GM19023 (cell line): ENCODE results near the gene HES3.

ENCODE experiments used
- ATAC-seq: cut with Tn5 transposase; IDR thresholded peaks from one replicate; pipeline ENCODE4 v1.9.1; 2021; ENCODE audit warnings: mild to moderate bottlenecking, moderate library complexity; ENCODE audit not compliant: unreplicated experiment

HES3 gene

GRCh38 chr1:6243993-6244392, at the start of gene HES3:
Gene HES3 (plus strand): TSS chr1:6244179. CDS start chr1:6244366, 187 bp downstream.
- no peak for ATAC-seq

GRCh38 chr1:6197746-6198427, 46.1 kb upstream of the HES3 start:
- ATAC-seq = no peak

- peak; percentile 18 for ATAC-seq
Observed at GRCh38 chr1:6198646-6199297, 45.2 kb upstream of the HES3 start.

DNA sequence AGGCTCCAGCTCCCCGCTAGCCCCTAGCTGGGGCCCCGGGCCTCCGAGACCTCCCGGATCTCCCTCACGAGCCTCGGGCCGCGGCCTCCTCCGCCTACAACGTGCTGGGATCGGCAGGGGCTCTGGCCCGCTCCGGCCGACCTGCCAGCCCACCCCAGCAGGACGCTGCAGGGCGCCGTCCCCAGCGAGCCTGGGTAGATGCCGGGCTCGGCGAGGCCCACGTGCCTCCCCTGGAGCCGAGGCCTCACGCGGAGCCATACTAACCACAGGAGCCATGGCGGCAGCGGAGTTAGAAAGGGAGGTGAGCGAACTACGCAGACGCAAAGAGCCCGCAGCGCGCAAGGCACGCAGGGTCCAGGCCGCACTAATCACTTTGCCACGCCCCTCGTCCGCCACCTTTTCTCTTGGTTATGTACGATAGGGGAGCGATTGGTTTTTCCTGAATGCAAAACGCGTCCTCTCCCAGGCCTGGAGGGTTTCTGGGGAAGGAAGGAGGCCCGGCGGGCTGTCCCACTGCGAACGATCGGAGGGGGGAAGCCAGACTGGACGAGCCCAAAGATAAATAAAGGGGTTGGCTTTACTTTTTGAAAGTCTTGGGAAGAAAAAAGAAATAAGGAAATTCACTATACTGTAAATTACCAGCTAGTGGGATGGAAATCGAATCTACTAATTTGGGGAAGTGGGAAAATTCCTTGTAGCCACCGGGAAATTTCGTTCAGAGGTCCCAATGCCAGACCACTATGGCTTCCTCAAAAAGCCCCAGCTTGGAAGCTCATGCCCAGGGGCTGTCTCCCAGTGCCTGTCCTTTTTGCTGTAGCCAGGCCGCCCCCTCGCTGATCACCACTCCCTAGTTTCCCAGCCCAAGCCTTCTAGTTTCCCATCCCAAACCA, 44.4 kb upstream of the HES3 start, which contains the start of gene RPL22:
TSS of gene RPL22 (minus strand) at position 298 of the 890 bp plus-strand sequence. CDS start at position 276, 22 bp downstream.
- peak; percentile 95 for ATAC-seq

DNA sequence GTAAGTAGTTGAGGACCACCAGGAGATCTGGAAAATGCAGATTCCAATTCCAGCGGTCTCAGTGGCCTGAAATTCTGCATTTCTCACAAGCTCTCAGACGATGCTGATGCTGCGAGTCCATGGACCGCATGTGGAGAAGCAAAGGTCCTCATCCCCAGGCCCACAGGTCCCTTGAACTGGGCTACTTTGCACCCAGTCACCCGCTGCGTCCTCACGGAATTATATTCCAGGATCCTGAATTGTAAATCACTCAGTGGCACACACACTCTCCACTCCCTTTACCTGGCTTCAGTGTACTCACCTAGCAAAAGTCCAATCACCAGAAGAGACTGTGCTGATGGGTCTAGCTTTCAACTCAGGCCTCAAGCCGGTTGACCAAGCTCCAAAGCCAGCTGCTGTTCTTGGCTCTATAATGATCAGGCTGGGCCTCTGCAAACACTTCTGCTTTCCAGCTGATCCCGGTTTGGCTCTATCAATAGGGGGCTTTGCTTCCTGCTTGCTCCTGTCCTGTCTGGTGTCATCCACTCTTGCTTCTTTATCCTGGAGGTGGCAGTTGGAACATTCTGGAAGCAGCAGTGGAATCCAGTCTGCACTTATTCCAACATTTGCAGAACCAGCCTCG, 43.7 kb upstream of the HES3 start:
- no peak for ATAC-seq

- no peak for ATAC-seq
Observed at GRCh38 chr1:6202256-6202655, 41.7 kb upstream of the HES3 start.

GRCh38 chr1:6205849-6206519, 38.0 kb upstream of the HES3 start, which contains the start of gene RNF207:
Gene RNF207 (plus strand): TSS chr1:6206119. CDS start chr1:6206536, 417 bp downstream.
- peak; percentile 57 for ATAC-seq

GRCh38 chr1:6206520-6206855, 37.5 kb upstream of the HES3 start:
- ATAC-seq = no peak

GRCh38 chr1:6207075-6207885, 36.7 kb upstream of the HES3 start:
- ATAC-seq = no peak

DNA sequence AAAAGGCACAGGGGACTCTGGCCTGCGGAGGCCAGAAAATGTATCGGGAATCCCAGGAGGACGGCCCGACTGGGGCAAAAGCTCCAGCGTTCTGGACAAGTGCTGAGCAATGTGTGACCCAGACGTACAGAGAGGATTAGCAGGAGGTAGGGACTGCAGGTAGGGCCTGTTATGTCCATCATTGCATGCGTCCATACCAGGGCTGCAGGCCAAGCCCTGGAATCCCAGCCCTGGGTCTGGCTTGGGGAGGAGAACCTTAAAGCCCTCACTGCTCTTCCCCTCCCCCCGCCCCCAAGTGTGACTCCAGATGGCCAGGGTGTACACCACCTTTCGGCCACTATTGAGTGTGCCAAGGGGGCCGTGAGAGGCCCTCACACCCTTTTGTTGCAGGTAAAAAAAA, 36.1 kb upstream of the HES3 start:
- no peak for ATAC-seq

GRCh38 chr1:6208723-6209660, 35.0 kb upstream of the HES3 start:
- ATAC-seq = no peak

- ATAC-seq = no peak
Observed at GRCh38 chr1:6209661-6210580, 34.1 kb upstream of the HES3 start.

DNA sequence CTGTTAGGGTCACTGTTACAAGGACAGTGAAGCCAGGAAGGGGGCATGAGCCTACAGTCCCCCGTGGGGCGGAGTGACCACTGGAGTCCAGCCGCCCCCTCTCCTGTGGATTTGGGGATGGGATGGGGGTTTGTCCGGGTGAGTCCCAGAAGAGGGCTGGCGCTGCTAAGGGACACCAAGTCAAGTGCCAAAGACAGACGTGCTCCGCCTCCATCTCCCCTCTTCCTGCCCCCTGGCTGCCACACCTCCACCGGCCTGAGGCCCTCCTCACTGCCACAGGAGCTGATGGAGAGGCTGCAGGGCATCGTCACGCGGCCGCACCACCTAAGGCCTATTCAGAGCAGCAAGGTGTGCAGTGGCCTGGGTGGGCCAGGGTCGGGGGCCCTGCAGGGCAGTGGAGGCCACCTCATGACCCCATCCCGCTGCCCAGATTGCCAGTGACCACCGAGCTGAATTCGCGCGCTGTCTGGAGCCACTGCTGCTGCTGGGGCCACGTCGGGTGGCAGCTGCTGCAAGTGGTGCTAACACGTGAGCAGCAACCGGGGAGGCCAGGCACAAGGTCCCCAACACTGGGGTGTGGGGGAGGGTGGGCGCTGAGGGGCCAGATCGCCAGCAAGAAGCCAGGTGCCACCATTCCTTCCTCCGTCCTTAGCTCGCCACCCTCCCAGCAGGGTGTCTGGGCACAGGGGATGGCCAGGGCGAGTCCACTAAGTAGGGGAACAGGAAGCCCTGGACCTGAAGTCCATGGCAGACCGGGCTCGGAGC, 33.2 kb upstream of the HES3 start:
- ATAC-seq = no peak

DNA sequence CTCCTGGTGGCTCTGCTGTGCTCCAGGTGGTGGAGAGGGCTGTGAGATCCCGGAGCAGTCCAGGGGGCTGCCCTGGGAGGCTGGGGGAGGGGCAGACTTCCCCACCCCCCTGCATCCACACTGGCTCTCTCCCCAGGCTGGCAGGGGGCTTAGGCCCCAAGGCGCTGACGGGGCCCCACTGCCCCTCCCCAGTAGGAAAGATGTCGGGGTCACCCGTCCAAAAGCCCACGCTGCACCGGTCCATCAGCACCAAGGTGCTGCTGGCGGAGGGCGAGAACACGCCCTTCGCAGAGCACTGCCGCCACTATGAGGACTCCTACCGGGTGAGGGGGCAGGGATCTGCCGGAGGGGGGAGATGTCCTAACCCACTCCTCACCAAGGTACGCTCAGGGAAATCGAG, 32.2 kb upstream of the HES3 start:
- no peak for ATAC-seq

DNA sequence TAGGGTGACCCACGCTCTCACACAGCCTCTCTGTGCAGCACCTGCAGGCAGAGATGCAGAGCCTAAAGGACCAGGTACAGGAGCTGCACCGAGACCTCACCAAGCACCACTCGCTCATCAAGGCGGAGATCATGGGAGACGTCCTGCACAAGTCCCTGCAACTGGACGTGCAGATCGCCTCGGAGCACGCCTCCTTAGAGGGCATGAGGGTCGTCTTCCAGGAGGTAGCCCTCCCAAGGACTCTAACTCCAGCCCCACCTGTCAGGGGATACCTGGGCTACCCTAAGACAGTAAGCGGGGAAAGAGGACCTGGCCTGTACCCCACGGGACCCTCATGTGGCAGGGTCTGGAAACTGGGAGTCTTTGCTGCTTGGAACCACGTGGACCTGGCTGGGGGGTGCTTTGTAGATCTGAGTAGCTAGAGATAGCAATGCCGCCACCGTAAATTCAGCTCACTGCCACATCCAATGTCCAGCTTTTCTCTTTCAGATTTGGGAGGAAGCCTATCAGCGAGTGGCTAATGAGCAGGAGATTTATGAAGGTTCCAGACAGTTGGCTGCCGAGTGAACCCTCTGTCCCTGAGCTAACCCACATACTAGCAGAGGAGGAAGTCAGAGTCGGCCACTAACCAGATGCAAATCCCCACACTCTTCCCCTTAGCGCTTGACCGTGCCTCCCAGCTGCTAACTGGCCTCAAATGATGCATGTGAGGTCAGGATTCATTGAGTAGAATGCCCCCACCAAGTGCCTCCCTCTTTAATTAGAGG, 31.6 kb upstream of the HES3 start:
- no peak for ATAC-seq
